ENCODE measurements around the gene GARIN5A.

GRCh38 chr19:50475736-50476223 is 868 bp downstream of the GARIN5A start:
- TF ChIP-seq CTCF (optimal IDR thresholded peaks at IDR 0.05 in 1 of 3, IDR thresholded peaks at IDR 0.05 in 1 of 3, conservative IDR thresholded peaks at IDR 0.05 in 1 of 3; ENCODE audit: extremely low read depth in 1 of 3, insufficient read depth in 2 of 3, low read length in 3 of 3) (no peak), EZH2 (IDR thresholded peaks at IDR 0.05; ENCODE audit: low read length) (no peak)
